Left renal pelvis (tissue), 4 donors: ENCODE measurements around the gene KHNYN. TPM values are rescaled to one million over a fixed set of nuclear protein-coding genes. Genes with fewer than 3 reads are reported as not detected.

Experiments used
- DNase-seq, 4 donors: peaks; one replicate each; pipeline ENCODE4 v3.0.0-alpha.2; 2013; ENCODE audit warnings: low read depth in 4 of 4, low spot score in 3 of 4
- polyA plus RNA-seq, 4 donors: library from polyadenylated mRNA; unstranded; fragments of 120-200 nt; gene quantifications; one replicate each; pipeline ENCODE4 v1.2.1, GENCODE V29; 2013; ENCODE audit not compliant: insufficient read length in 4 of 4

KHNYN gene
- polyA plus RNA-seq, 4 donors: 35.8 to 50.0 (median 40.5) TPM

GRCh38 chr14:24399999-24400718 lies 29.6 kb upstream of the KHNYN start:
- DNase-seq: no peak

GRCh38 chr14:24401810-24402702 lies 27.7 kb upstream of the KHNYN start:
- no peak for DNase-seq

GRCh38 chr14:24403294-24403998 lies 26.3 kb upstream of the KHNYN start:
- no peak for DNase-seq

- no peak for DNase-seq
Observed at GRCh38 chr14:24404814-24405213, 24.9 kb upstream of the KHNYN start.

- no peak for DNase-seq
Observed at GRCh38 chr14:24406416-24406815, 23.3 kb upstream of the KHNYN start.

GRCh38 chr14:24407608-24408325 lies 22.0 kb upstream of the KHNYN start:
- no peak for DNase-seq

GRCh38 chr14:24408764-24409163 lies 21.0 kb upstream of the KHNYN start:
- DNase-seq: no peak

GRCh38 chr14:24409192-24409591 lies 20.6 kb upstream of the KHNYN start:
- no peak for DNase-seq

- no peak for DNase-seq
Observed at GRCh38 chr14:24409956-24410355, 19.8 kb upstream of the KHNYN start.

- no peak for DNase-seq
Observed at GRCh38 chr14:24411443-24412389, 18.0 kb upstream of the KHNYN start.

GRCh38 chr14:24414077-24414476 lies 15.7 kb upstream of the KHNYN start:
- DNase-seq: no peak

- DNase-seq: no peak
Observed at GRCh38 chr14:24414732-24415420, 14.9 kb upstream of the KHNYN start.

- DNase-seq: no peak
Observed at GRCh38 chr14:24415421-24416253, 14.1 kb upstream of the KHNYN start.

- DNase-seq: no peak
Observed at GRCh38 chr14:24416254-24416931, 13.4 kb upstream of the KHNYN start.

- no peak for DNase-seq
Observed at GRCh38 chr14:24416932-24417619, 12.7 kb upstream of the KHNYN start.

- no peak for DNase-seq
Observed at GRCh38 chr14:24417832-24418491, 11.8 kb upstream of the KHNYN start.
